Stromal cell of bone marrow (primary cell): ENCODE data around the gene SIGLEC5.

Experiments used
- DNase-seq: peaks from one replicate; pipeline ENCODE4 v3.0.0-alpha.2; 2012; ENCODE audit warnings: low read depth

Gene SIGLEC5

DNA sequence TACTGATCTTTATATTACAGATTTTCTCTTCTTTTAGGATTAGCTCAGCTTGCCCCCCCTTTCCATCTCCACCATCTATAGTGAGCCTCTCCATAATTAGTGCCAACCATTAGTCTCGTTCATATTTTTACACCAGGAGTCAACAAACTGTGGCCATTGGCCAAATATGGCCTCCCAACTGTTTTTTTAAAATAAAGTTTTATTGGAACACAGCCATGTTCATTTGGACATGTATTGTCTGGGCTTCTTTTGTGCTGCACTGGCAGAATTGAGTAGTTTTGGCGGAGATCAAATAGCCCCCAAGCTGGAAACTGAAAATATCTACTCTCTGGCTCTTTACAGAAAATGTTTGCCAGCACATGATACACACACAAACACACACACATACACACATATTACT lies 40.7 kb downstream of the SIGLEC5 start:
- DNase-seq: no peak

DNA sequence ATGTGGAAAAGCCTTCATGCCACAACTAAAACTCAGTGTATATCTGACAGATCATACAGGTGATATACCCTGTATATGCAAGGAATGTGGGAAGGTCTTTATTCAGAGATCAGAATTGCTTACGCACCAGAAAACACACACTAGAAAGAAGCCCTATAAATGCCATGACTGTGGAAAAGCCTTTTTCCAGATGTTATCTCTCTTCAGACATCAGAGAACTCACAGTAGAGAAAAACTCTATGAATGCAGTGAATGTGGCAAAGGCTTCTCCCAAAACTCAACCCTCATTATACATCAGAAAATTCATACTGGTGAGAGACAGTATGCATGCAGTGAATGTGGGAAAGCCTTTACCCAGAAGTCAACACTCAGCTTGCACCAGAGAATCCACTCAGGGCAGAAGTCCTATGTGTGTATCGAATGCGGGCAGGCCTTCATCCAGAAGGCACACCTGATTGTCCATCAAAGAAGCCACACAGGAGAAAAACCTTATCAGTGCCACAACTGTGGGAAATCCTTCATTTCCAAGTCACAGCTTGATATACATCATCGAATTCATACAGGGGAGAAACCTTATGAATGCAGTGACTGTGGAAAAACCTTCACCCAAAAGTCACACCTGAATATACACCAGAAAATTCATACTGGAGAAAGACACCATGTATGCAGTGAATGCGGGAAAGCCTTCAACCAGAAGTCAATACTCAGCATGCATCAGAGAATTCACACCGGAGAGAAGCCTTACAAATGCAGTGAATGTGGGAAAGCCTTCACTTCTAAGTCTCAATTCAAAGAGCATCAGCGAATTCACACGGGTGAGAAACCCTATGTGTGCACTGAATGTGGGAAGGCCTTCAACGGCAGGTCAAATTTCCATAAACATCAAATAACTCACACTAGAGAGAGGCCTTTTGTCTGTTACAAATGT lies 42.7 kb downstream of the SIGLEC5 start:
- DNase-seq: no peak

DNA sequence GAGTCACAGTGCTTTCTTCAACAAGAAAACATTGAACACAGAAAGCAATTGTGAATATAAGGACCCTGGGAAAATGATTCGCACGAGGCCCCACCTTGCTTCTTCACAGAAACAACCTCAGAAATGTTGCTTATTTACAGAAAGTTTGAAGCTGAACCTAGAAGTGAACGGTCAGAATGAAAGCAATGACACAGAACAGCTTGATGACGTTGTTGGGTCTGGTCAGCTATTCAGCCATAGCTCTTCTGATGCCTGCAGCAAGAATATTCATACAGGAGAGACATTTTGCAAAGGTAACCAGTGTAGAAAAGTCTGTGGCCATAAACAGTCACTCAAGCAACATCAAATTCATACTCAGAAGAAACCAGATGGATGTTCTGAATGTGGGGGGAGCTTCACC lies 43.4 kb downstream of the SIGLEC5 start:
- DNase-seq: no peak

DNA sequence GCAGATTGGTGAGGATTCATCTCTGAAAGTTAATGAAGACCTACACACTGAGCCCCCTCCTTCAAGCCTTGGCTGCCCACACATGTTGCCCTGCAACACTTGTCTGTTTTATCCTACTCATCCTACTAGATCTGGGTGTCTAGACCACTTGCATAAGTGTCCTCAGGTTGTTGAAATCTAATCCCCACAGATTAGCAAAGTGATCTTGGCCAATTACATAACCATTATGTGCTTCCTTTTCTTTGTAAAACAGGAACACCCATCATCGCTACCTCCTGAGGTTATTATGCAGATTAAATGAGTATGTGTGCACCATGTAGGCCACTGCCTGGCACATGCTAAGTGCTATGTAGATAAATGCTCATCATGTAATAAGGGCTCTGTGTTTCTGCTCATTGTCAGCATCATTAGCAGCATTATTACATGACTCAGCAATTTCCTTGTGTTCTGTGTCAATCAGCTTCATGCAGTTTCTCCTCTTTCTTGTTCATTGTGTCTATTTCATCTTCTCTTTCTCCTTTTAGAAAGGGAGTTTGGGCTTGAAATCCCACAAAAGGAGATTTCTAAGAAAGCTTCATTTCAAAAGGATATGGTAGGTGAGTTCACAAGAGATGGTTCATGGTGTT lies 44.0 kb downstream of the SIGLEC5 start:
- no peak for DNase-seq

DNA sequence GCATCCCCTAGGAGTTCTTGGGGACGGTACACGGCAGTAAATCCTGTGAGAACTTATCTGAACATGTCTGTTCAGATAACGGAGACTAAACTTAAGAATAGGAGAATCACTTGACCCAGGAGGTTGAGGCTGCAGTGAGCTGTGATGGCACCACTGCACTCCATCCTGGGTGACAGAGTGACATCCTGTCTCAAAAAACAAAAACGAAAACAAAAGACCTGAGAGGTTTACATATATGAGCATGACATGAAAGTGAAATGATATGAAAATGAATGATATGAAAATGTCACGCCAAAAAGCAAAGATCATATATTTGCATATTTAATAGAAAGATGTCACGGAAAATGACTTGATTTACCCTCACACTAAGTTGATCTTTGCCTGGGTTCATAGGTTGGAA lies 53.4 kb downstream of the SIGLEC5 start:
- no peak for DNase-seq

DNA sequence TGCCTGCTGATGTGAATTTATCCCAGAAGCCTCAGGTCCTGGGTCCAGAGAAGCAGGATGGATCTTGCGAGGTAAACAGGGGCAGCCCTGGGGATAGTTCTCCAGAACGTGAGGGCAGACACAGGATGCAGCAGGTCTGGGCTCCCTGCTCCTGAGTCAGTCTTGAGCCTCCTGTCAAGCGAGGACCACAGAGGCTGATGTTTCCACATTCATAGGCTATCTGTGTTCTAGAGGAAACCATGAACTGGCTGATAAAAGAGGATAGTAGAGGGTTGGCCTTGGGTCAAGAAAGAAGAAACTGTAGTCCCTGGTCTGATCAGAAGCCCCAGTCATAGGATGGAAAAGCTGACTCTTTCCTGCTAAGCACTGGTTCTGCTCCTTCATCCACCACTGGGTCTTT lies 56.9 kb downstream of the SIGLEC5 start:
- no peak for DNase-seq

DNA sequence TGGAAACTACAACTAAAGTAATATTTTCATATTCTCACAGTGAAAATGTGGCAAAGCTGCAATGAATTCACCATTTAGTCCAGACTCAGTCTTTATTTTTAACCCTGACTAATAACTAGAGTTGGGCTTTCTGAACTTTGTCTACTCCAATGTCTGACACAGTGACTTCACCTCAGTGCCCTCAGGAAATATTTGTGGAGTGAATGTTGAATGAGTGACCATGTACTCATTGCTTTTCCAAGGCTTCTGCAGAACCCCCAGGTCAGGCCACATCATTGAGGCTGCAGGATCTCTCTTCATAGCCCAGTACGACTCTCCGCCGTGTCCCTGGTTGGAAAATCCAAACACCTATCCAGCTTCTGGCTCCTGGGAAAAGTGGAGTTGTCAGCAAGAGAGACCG lies 57.3 kb downstream of the SIGLEC5 start:
- peak; percentile 63 for DNase-seq

DNA sequence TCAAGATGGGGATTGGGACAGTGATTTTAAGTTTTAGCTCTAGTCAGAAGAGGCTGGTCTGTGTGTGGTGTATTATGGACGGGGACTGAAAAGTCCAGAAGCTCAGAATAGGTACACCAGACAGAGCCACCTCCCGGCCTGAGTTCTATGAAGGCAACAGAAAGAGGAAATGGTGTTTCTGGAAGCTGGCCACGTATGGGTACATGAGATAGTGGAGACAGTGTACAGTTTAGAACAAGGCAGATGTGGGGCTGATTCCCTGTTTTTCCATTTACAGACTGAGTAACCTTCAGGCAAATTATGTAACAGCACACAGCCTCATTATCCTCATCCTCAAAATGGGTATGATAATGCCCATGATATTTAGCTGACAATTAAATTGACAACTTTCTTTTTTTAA lies 57.8 kb downstream of the SIGLEC5 start:
- no peak for DNase-seq

DNA sequence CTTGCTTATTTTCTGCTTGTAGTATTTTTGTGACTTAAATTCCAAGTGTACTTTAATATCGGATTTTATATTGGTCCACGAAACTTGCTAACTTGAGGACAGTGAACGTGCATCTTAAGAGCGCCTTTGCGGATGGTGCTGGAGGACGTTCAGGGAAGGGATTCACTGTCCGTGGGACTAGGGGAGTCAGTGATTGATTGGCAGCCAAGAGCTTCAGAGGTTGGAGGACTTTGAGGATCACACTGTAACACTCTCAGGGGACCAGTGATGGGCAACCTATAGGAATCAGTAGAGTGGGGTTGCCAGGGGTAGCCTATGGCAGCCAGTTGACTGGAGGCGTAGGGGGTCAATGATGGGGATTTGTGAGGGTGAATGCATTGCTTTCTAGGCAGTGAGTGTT lies 58.6 kb downstream of the SIGLEC5 start:
- no peak for DNase-seq

DNA sequence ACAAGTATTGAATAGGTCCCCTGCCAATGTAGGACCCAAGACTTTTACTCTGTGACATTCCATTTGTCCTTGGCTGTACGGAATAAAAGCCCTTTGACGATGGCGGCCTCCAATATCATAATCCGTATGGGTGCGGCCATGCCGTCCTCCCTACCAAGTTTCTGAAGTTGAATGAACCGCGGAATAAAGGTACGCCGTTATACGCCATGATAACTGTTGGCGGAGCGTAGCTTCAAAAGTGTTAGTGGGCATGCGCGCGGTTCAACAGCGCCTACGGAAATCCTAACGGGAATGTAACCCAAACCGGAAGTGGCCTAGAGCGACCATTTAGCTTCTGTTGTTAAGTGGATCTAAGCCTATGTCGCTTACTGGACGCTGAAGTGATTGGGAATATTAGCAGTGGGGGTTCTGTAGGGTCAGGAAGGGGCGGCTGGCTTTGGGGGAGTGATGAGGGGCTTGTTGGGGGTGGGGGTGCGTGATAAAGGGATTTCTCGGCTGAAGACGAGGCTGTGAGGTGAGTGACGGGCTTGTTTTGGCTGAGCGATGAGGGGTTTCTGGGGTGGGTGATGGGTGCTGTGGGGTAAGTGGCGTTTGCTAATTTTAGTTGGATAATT lies 59.1 kb downstream of the SIGLEC5 start, which contains the start of gene ZNF175:
TSS of gene ZNF175 (plus strand) at position 322 of the 614 bp plus-strand sequence. CDS start 2,047 bp downstream, outside the sequence.
- DNase-seq: peak; percentile 94

DNA sequence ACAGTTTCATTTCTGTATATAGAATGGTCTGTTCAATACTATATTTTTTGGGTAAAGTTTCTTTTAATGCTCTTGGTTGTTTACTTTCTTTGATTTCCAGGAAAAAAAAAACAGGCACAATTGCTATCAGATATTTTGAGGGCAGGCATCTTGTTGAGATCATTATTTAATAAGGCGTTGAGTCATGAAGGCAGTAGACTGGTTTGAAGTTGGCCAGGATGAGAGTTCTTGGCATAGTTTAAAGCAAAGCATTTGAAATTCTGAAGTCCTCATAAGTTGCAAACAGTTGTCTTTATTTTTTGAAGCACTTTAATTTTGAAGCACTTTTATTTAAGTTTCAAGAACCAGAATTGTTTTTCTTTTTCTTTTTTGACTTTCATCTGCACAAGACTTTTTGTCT lies 61.7 kb downstream of the SIGLEC5 start:
- DNase-seq: no peak

DNA sequence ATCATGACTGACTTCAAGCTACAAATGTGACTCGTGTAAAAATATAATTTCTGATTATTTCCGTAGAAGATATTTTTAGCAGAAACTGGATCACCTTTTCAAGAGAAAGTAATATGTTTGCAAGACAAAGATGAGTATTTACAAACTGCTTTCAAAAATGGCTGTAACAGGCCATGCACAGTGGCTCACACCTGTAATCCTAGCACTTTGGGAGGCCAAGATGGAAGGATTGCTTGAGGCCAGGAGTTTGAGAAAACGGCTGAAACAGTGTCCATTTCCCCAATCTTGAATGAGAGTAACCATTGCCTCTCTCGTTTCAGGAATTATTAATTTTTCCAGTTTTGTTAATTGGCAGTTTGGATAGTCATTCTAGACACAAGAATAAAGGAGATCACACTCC lies 62.6 kb downstream of the SIGLEC5 start:
- DNase-seq: no peak

DNA sequence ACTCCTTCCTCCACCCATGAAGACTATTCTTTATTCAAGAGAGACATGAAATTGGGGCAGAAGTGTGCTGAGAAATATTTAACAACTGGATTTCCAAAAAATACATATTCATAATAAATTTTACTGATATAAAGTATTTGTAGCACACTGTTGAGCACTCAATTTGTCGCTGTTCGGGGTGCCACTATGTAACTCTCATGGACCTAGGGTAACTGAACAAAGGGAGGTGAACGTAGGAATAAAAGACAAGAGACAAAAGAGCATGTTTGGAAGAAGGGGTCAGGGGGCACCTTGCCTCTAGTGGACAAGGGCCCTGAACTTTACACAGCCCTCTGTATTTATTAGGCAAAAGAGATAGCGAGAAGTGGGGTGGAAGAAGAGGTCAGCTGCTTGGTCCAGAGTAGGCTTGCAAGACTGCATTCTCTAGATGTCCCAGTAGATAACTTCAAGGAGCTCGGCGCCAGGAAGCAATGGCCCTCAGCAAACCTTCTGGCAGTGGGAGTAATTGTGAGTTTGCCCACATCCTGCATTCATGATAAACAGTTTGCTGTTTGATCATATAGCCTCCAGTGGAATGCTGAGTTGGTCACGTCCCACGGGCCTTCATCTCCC lies 63.6 kb downstream of the SIGLEC5 start:
- DNase-seq: no peak

DNA sequence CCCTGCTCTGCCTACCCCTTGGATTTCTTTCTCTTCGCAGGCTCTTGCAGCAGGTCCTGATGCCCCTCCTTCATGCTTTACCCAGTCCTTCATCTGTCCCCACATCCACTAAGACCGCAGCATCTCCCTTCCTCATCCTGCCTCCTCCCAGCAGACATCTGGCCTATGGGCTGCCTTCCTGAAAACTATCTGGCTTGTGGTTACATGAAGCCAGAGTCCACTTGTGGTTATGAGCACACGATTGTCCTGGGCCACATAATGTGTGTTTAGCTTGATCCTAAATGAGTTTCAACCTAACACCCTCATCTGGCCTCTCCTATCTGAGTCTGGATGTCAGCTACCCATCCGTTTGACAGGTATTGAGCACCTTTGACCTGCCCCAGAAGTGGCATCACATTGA lies 64.6 kb downstream of the SIGLEC5 start:
- DNase-seq: no peak

DNA sequence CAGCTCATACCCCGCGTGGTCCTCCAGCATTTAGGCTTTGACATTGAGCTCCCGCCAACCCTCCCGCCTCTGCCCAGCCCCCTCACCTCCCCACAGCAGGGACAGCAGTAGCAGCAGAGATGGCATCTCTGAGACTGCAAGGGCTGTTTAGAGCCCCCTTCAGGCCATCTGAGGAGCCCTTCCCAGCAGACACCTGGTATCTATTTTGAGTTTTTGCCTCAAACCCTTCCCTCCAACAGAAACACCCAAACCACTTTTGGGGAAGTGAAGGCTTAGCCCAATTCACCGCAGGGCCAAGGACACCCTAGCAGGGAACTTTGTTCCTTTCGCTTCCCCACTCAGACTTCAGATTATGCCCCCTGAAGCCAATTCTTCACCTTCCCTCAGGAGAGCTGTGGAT lies 65.4 kb downstream of the SIGLEC5 start:
- no peak for DNase-seq
